Embryonic facial prominence (tissue), 1 donor: ENCODE data around the gene PFN1.

Source experiments
- DNase-seq: peaks from one replicate; pipeline ENCODE4 v3.0.0-alpha.2; 2016; ENCODE audit errors: extremely low spot score

The PFN1 gene

GRCh38 chr17:4967539-4968485, 19.5 kb upstream of the PFN1 start, which contains the start of gene SPAG7:
SPAG7 (minus strand) TSS chr17:4967817; CDS start chr17:4967804, 13 bp downstream.
- peak; percentile 95 for DNase-seq

- DNase-seq, result peak; percentile 100
Measured at GRCh38 chr17:4966844-4967538, 18.7 kb upstream of the PFN1 start.

- DNase-seq, result no peak
Measured at GRCh38 chr17:4965311-4965986, 17.1 kb upstream of the PFN1 start.

- DNase-seq, result no peak
Measured at GRCh38 chr17:4960279-4960922, 12.1 kb upstream of the PFN1 start.

GRCh38 chr17:4959261-4959965, 11.1 kb upstream of the PFN1 start:
- DNase-seq, result no peak

- no peak for DNase-seq
Measured at GRCh38 chr17:4958102-4958501, 9.8 kb upstream of the PFN1 start.

- no peak for DNase-seq
Measured at GRCh38 chr17:4956493-4957061, 8.2 kb upstream of the PFN1 start.

- no peak for DNase-seq
Measured at GRCh38 chr17:4955091-4955490, 6.8 kb upstream of the PFN1 start.

GRCh38 chr17:4953451-4953961, 5.2 kb upstream of the PFN1 start:
- no peak for DNase-seq

- no peak for DNase-seq
Measured at GRCh38 chr17:4951486-4951885, 3.2 kb upstream of the PFN1 start.

- no peak for DNase-seq
Measured at GRCh38 chr17:4950746-4951204, 2.4 kb upstream of the PFN1 start, which contains the start of gene ENO3. ENO3 (plus strand) TSS chr17:4951119; CDS start chr17:4951830, 711 bp downstream.

GRCh38 chr17:4950075-4950745, 1.9 kb upstream of the PFN1 start:
- no peak for DNase-seq

GRCh38 chr17:4949321-4950074, 1.2 kb upstream of the PFN1 start:
- DNase-seq, result no peak

GRCh38 chr17:4948931-4949320, 596 bp upstream of the PFN1 start:
- peak; percentile 80 for DNase-seq

GRCh38 chr17:4947411-4948165, 742 bp downstream of the PFN1 start:
- DNase-seq, result no peak

- no peak for DNase-seq
Measured at GRCh38 chr17:4947010-4947410, 1.3 kb downstream of the PFN1 start.

- no peak for DNase-seq
Measured at GRCh38 chr17:4946312-4946976, 1.9 kb downstream of the PFN1 start.

GRCh38 chr17:4945944-4946280, 2.4 kb downstream of the PFN1 start:
- no peak for DNase-seq
